G401 (cell line): ENCODE measurements around the gene ZNF511. TPM values are rescaled to one million over a fixed set of nuclear protein-coding genes. Genes with fewer than 3 reads are reported as not detected.

ENCODE experiments used
- DNase-seq: peaks from one replicate; pipeline ENCODE4 v3.0.0-alpha.2; 2015; ENCODE audit warnings: low spot score
- in situ Hi-C: cut with HindIII; loops from 2 replicates; pipeline ENCODE4 v1.10.0; 2016; ENCODE audit warnings: low sequenced_read_pairs, mixed read lengths
- total RNA-seq: library from RNA; depleted of rRNA; stranded (reverse); fragments of >200 nt; shearing (Covaris generic); gene quantifications from 2 replicates; pipeline ENCODE4 v1.2.3, GENCODE V29; 2014

Gene ZNF511
- total RNA-seq, 1 experiment from 2014 or later = 60.7 TPM

DNA sequence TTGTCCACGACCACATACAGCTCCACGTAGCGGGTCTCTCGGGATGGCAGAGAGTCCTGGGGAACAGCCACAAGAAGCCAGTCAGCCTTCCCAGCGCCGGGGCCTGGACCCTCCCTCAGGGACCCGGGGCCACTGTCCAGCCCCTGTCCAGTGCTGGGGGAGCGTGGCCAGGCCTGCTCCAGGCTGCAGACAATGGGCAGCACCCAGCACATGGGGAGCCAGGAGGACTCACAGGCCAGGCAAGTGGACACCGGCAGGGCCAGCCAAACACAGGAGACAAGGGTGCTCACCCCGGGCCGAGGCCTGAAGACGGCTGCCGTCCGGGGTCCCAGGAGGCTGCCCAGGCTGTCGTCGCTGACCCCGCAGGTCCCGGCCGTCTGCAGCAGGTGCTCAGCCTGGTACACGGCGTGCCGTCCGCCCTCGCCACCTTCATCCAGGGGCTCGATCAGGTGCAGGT lies 35.7 kb upstream of the ZNF511 start:
- no peak for DNase-seq
- in situ Hi-C loops = no loop called here

DNA sequence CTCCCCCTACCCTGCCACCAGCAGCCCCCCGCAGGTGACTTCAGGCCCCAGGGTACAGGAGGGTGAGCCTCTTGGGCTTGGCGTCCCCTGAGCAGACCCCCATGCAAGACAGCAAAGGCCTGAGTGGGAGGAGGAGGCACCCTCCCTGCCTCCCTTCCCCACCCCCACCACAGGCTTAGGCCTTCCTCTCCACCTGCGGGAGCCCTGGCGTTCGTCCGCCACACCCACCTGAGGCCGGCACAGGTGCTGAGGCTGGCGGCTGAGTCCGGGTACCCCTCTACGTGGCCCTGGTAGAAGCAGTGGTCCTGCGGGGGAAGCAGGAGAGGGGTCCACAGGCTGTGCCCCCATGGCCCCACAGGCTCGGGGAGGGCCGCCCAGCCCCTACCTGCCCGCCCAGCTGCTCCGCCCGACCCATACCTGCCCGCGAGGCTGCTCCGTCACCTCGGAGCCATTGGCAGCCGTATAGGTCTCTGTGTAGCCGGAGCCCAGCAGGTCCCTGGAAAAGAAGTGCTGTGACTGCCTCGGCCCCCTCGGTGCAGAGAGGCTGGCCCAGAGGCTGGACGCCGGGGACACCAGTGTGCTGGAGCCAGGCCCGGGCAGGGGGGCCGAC lies 35.1 kb upstream of the ZNF511 start:
- in situ Hi-C loops = no loop called here
- no peak for DNase-seq

DNA sequence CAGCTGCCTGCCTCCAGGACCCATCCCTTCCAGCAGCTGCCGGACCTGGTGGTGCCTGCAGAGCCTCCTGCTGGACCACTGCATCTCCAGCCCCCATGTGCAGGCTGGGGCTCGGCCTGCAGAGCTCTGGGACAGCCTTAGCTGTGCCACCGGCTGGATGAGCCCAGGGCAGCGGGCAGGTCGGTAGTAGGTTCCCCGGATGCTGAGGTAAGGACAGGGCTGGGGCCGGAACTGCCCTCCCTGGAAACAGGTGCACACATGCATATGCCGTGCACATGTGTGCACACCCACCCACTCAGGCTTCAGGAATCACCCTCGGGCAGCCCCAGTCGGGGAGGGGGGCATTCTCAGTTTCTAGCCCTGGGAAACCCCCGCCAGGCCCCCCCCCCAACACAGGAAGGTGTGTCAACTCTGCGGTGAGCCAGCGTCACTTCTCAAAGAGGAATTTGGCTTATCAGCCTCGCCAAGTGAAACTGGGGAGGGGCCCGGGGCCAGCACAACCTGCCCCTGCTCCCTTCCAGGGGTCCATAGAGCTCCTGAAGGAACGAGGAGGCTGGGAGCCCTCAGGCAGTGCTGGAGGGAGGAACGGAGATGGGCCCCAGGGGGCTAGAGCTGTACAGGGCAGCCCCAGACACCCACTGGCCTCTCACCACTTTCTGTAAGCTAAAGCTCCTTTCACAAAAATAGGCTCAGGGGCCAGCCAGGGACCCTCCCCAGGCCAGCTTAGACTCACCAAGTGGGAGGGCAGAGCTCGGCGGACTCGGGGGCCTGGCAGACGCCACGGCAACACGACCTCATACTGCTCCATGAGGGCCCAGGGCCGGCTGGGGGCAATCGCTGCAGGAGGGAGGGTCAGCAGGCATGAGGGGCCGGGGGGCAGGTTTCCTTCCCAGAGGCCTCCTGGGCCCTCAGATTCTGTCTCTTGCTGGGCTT lies 33.7 kb upstream of the ZNF511 start:
- DNase-seq = no peak
- in situ Hi-C loops = no loop called here

DNA sequence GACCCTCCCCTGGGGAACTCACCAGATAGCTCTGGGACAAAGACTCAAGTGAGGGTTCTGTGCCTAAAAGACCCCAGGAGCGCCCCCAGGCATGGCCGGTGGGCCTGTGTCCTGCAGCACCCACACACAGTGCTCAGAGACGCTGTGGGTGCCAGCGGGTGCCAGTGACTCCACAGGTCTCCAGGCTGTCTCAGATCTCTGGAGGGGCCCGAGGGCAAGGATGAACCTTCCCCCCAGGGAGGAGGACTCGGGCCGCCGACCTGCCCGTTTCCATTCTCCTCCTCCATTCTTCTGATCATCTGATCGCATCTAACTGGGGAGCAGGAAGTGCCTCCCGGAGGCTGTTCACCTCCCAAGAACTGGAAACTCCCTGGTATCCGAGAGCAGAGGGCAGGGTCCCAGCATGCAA lies 33.0 kb upstream of the ZNF511 start:
- DNase-seq = no peak
- in situ Hi-C loops = no loop called here

DNA sequence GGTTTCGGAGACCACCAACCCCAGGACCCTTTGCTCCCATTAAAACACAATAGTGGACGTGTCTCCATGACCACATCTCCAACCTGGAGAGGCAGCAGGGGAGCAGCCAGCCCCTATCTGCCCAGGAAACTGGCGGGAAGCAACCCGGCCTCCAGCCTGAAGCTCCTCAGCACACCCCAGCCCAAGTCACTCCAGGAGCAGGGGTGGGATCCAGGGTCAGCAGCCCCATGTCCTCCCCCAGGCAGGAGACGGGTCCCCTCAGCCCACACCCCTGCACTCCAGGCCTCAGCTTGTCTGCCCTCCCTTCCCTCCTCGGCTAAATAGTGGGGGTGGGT lies 32.6 kb upstream of the ZNF511 start:
- in situ Hi-C loops = no loop called here
- DNase-seq = no peak

DNA sequence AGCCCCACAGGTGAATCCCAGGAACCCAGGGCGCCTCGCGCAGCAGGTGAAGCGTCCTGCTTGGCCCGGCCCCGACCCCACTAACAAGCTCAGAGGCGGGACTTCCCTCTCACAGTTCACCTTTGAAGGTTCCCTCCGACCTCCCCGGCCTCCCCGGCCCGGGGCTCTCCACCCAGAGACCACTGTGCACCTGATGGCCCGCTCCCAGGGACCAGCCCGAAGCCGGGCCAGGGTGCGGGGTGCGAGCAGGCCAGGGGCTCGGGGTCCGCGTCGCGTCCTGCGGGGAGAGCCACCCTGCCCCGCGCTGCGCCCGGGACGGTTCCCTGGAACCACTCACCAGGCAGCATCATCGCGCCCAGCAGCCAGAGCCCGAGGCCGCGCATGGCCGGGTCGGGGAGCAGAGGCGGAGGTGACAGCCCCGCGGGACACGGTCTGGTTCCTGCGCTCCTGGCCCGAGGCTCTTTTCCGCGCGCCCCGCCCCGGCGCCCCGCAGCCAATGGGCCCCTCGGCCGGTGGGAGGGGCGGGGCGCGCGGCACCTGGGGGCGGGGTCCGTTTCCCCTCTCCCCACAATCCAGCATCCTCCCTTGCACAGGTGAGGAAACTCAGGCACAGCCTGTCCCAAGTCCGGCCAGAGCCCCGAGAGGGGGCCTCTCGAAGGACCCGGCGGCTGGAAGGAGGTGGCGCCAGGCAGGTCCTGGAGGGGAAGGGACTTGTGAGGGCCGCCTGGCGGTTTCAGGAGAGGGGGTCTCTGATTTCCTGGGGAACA lies 32.1 kb upstream of the ZNF511 start, which contains the start of gene ADAM8:
TSS of gene ADAM8 (minus strand) at position 434 of the 767 bp plus-strand sequence. CDS start at position 383, 51 bp downstream.
- DNase-seq = no peak
- in situ Hi-C loops = no loop called here

DNA sequence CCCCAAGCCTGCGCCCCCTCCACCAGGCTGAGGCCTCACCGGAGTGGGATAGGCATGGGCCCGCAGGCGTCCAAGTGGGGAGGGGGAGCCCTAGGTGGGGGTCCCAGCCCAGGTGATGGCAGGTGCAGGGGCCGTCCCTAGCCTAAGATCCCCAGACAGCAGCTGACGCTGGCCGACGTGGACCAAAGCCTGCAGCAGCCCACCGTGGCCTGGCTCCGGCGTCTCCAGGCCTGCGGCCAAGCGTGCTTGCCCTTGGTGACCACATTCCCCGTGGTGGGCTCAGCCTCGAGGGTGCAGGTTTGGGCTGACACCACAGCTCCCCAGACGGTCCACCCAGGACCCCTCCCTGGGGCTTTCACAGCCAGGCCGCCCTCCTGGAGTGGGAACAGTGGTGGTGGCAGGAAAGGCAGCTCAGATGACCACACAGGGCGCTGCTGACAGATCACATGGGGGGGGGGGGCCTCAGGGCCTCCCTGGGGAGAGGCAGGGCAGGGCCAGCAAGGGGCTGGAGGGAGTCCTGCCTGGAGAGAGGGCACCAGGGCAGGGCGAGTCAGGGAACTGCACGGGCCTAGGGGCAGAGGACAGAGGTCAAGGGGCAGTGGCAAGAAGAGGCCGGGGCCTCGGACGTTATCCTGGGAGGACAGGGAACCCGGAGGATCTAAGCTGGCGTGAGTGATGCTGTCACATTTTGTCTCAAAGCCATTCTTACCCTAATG lies 31.3 kb upstream of the ZNF511 start:
- in situ Hi-C loops = no loop called here
- no peak for DNase-seq

DNA sequence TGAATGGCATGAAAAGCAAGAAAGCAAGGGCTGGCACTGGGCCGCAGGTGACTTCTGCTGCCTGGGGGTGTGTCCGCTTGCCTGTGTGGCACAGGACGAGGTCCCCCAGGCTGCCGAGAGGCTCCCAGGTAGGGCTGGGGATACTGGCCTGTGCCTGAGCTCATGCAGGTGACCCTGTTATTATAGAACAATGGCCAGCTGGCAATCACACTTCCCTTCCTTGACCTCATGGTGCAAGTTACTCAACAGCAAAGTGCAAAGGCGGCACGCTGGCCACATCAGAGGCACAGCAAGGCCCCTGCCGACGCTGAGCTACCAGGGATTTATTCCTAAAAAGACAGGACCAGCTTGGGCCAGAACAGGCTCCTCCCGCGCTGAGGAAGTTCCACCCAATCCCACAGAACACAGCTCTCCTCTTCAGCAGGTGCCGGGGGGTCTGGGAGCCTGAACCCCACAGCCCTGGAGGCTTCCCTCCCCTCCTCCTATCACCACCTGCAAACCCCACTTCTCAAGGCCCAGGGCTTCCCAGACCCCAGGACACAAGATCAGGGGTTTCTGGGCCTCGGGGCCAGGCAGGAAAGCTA lies 30.6 kb upstream of the ZNF511 start:
- in situ Hi-C loops = no loop called here
- DNase-seq = no peak

DNA sequence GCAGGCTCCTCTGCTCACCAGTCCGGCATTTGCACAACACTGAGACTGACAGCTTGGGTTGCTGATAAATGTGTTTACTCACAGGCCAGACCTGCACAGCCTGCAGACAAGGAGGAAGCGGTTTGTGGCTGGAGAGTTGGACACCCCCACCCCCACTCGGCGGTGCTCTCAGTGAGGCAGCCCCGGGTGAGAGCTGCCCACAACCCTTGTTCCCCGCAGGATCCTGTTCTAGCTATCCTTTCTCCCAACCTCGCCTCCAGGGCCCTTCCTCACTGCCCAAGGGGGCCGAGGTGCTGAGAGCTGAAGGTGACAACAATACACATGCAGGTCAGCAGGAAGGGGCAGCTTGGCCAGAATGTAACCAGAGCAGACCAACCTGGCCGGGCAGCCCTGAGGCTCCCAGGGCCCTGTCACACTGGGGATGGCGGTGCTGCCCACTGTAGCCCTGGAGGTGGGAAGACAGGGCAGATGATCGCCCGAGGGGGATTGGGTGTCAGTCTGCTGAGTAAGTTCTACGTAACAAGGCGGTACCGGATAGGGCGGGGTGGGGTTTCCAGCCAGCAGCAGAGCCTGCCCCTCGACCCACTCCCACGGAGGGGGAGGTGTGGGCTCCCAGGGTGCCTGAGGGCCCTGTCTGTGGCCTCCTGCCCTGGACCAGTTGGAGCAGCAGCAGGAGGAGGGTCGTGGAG lies 30.0 kb upstream of the ZNF511 start:
- DNase-seq = no peak
- in situ Hi-C loops = no loop called here

DNA sequence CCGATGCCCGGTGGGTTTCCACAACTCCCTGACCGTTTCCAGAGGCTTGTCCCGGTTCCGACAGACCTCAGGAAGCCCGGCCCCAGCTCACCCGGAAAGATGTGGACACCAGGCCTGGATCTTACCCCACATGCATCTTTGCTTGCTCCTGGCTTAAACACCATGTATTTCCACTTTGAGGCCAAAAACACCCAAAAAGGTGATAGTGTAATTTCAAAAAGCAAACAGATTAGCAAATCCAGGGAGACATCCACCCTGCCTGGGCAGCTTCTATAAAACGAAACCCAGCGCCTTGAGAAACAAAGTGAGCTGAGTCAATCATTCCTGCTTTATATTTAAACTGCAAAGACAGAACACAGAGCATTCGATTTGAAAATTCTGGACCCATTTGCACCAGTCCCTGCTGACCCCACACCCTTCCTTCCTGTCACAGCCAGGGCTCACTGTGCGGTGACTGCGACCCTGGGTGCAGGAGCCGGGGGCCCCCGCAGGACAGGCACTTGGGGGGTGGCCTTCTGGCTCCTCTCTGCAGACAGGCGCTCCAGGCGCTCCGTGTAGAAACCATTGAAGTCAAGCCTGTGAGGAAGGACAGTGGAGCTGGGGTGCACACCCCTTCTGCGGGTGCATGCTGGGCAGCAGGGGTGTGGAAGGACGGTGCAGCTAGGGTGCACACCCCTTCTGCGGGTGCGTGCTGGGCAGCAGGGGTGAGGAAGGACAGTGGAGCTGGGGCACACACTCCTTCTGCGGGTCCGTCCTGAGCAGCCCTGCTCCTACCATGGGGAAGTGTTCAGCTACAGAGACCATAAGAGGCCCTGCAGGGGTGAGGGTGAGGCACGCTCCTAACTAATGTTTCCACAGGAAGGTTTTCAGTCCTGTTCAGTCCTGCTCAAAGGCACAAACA lies 29.1 kb upstream of the ZNF511 start:
- DNase-seq = no peak
- in situ Hi-C loops = no loop called here

DNA sequence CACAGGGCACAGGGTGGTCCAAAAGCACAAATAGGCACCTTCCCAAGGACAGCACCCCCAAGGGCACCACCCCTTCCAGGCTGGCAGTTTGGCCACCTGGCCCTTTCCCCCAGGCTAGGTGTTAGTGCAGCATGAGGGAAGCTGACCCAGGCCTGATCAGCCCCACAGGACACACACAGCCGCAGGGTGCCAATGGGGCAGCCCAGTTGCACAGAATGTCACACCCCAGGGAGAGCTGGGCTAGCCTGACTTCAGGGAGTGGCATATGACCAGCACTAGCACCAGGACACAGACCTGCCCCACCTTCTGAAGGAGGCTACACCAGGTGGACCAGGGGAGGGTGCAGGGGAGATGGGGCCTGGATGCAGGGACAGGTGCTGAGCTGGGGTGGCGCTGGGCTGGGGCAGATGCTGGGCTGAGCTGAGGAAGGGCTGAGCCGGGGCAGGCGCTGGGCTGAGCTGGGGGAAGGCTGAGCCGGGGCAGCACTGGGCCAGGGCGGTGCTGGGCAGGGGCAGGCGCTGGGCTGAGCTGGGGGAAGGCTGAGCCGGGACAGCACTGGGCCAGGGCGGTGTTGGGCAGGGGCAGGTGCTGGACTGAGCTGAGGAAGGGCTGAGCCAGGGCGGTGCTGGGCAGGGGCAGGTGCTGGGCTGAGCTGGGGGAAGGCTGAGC lies 28.2 kb upstream of the ZNF511 start:
- no peak for DNase-seq
- in situ Hi-C loops = no loop called here

DNA sequence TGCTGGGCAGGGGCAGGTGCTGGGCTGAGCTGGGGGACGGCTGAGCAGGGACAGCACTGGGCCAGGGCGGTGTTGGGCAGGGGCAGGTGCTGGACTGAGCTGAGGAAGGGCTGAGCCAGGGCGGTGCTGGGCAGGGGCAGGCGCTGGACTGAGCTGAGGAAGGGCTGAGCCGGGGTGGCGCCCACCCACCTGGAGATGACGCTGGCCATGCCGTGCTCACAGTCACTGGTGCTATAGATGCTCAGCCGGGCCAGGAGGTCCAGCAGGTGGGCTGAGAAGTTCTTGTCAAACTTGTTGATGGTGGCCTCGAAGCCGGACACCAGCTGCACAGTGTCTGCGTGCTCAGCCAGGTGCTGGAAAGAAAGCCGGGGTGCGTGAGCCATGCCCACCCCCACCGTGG lies 27.6 kb upstream of the ZNF511 start:
- in situ Hi-C loops = no loop called here
- DNase-seq = no peak

DNA sequence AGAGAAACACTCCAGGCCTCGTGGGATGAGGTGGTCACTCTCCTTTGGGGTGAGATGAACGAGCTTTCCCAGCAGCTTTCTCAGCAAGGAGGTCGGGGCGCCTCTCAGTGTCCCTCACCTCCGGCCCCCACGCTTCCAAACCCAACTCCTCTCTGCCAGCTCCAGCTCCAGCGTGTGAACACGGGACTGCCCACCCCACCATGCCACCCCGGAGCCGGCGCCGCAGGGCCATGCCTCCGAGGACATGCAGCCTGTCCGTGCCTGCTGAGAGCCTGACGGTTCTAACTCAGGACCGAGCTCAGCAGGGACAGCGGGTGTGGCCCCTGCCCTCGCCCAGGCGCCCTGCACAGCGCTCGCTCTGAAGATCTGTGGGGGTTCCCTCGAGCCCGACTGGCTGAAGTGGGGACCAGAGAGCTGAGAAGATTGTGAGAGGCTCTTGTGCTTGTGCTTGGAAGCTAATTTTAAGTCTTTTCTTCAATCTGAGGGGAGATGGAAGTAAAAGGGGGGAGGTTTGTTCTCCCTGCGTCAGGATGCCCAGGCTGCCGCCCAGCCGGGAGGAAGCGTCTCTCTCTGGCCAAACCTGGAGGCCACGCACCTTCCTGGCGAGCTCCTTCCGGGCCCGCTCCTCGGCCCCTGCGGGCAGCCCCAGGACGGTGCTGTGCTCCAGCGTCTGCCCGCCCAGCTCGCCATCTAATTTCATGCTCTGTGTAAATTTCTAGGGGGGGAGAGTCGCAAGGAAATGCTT lies 26.9 kb upstream of the ZNF511 start:
- in situ Hi-C loops = no loop called here
- DNase-seq = no peak

DNA sequence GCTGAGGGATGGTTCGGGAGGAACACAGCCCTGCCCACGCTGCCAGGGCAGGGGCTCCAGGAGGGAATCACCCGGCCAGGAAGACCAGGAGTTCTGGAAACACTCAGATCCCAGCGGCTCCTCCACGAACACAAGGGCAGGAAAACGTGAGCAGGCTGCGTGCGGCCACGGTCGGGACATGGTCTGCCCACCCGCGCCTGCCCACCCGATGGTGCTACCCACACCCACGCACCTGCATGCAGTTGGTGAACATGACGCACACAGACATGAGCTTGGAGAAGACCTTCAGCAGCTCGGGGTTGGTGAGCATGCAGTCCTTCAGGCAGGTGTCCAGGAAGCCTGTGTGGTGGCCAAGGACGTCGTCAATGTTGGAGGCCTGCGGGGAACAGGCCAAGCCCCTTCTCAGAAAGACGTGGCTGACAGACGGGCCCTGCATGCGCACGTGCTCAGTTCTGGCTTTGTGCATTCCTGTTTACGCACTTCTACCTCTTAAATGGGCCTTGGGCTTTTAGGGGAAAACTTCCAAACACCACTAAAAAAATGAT lies 25.8 kb upstream of the ZNF511 start:
- DNase-seq = no peak
- in situ Hi-C loops = no loop called here

DNA sequence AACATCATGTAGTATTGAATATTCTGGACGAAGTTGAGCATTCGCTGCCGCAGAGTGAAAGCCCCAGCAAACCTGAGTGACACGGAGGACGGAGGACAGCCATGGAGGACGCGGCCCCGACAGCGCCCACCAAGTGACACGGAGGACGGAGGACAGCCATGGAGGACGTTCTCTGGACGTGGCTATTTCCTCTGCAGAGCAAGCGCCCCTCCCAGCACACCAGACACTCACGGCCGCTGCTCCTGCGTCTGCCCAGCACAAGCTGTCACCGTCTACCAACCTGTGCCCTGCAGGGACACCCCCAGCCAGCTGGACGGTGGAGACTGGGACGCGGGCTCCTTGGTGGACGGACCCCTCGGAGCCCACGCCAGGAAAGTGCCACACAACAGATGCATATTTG lies 24.8 kb upstream of the ZNF511 start:
- in situ Hi-C loops = no loop called here
- DNase-seq = no peak

DNA sequence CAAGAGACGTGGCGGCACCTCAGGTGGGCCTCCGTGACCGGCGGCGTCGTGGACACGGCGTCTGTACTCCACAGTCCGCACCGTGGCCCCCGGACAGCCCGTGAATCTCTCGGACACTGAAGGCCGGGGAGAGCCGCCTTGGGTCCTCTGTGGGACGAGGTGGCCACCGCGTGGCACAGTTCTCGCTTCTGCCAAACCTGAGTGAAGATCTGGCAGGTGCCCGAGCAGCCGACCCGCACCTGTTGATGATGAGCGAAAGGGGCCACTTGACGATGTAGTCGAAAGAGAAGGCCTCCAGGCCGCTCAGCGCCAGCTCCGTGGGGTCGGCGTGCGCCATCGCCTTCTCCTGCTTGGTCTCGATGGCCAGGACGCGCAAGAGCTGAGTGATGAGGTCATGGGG lies 23.5 kb upstream of the ZNF511 start:
- no peak for DNase-seq
- in situ Hi-C loops = no loop called here
